Skin of body (tissue), 2 donors: ENCODE measurements around the gene DDX11. TPM values are rescaled to one million over a fixed set of nuclear protein-coding genes. Genes with fewer than 3 reads are reported as not detected.
"Not testable (repeated sequence)": the region's sequence is repeated elsewhere in the genome, so short reads cannot be mapped to it uniquely, and the experiment has no call there.

Source experiments
- DNase-seq: peaks from one replicate; lab custom pipeline; 2025; lab: John Stamatoyannopoulos, UW
- total RNA-seq: library from RNA; depleted of rRNA; stranded (reverse); fragments of >200 nt; gene quantifications from one replicate; pipeline ENCODE4 v1.2.3, GENCODE V29; 2014

The DDX11 gene
- total RNA-seq, 1 donor from 2014 or later = 26.6 TPM

DNA sequence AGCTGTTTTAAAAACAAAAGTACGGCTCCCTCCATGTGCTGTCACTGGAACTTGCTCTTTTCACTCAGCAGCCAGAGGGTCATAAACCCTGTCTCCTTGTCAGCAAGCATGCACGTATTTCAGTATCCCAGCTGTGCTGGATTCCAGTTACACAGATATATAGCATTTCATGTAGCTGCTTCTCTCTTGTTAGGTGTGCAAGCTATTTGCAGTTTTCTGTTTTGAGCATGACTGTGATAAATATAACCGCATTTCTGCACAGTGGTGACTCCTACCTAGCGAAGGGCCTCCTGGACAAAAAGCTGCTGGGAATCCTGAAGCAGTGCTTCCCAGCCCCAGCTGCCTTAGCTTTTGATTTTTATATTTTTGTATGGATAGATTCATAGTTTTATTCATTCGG lies 24.7 kb downstream of the DDX11 start:
- not testable (repeated sequence) for DNase-seq

- not testable (repeated sequence) for DNase-seq
Measured at GRCh38 chr12:31098771-31099170, 25.1 kb downstream of the DDX11 start.

- DNase-seq = not testable (repeated sequence)
Measured at GRCh38 chr12:31099434-31099833, 25.8 kb downstream of the DDX11 start.

DNA sequence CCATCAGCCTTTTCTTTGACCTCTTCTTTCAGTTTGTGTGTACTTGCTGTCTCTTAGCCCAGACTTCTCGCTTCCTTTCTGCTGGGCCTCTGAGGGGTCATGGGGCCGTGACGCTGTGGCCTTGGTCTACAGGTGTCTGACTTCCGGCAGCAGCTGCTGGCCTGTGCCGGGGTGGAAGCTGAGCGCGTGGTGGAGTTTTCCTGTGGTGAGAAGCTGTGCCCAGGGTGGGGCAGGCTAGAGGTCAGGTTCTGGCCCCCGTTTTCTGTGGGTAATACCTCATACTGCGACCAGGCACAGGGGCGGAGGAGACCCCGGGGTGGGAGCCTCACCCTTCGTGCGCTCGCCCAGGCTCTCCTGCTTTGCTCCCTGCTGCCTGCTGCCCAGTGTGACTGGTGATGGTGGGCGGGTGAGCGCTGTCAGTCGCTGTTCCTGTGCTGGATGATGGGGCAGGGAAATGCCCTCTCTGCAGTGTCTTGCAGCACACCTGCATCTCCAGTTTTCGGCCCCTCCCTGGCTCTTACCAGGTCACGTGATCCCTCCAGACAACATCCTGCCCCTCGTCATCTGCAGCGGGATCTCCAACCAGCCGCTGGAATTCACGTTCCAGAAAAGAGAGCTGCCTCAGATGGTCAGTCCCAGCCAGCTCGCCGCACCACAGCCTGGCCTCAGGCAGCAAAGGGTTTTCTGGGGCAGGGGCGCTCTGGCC lies 27.0 kb downstream of the DDX11 start:
- not testable (repeated sequence) for DNase-seq

- not testable (repeated sequence) for DNase-seq
Measured at GRCh38 chr12:31102125-31102524, 28.5 kb downstream of the DDX11 start.

DNA sequence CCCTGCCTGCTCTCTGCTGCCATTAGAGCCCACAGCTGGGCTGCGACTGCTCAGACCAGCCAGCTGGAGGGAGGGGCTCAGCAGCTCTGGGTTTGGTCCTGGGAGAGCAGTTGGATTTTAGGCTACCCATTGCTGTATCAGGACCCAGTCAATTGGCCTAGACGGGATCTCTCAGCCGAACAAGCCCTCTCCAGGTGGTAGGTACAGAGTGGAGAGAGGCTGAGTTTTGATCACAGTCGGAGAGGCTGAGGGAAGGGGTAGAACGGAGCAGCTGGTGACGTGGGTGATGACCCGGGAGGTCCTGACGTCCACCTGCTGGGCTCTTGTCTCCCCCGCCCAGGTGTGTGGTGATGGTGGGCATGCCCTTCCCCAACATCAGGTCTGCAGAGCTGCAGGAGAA lies 28.9 kb downstream of the DDX11 start:
- DNase-seq = not testable (repeated sequence)

- not testable (repeated sequence) for DNase-seq
Measured at GRCh38 chr12:31103561-31103975, 29.9 kb downstream of the DDX11 start.

- DNase-seq = not testable (repeated sequence)
Measured at GRCh38 chr12:31104220-31104619, 30.6 kb downstream of the DDX11 start.

DNA sequence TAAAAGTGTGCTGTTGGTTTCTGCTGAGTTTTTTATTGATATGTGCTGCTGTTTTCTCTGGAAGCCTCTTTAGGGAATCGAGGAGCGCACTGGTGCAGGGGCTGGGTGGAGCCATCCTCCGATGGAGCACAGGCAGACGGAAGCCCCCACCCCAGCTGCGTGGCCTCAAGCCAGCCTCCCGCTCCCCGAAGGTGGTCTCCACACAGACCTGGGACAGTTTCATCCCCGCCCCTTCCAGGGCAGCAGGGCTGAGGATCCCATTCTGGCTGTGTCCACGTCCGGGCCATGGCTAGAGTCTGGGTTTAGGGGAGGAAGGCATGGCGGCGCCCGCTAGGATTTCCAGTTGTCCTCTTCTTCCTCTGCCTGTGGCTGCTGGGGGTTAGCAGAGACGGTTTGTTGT lies 31.1 kb downstream of the DDX11 start:
- DNase-seq = not testable (repeated sequence)

DNA sequence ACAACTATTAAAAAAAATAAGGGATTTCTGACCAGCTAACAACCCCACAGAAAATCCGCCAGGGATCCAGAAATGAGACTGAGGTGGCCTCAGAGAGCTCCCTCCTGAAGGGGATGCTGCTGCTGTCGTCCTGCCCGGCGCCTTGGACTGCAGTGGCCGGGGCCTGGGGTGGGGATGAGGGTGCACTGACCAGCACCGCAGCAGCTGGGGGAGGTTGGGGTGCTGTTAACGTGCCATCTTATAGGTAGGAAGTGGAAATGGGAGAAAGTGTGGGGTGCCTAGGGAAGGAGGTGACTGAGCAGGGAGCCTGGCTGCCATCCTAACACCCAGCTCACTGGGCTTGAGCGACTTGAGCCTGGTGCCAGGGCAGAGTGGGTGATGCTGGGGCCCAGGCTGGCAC lies 32.0 kb downstream of the DDX11 start:
- DNase-seq = no peak

- DNase-seq = no peak
Measured at GRCh38 chr12:31106101-31106803, 32.6 kb downstream of the DDX11 start.

GRCh38 chr12:31109773-31110172 lies 36.1 kb downstream of the DDX11 start:
- not testable (repeated sequence) for DNase-seq

DNA sequence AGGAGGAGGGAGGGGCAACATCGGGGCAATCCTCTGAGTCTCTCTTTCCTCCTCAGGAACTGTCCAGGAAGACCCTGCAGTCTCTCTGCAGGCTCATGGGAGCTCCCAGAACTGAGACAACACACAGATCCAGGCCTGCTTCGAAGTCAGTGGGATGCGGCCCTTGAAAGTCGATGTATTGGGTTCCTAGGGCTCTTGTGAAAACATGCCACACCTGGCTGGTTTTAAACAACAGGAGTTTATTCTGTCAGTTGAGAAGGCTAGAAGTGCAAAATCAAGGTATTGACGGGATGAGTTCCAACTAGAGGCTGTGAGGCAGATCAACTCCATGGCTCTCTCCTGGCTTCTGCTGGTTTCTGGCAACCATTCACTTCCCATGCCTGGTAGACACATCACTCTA lies 36.6 kb downstream of the DDX11 start:
- not testable (repeated sequence) for DNase-seq

DNA sequence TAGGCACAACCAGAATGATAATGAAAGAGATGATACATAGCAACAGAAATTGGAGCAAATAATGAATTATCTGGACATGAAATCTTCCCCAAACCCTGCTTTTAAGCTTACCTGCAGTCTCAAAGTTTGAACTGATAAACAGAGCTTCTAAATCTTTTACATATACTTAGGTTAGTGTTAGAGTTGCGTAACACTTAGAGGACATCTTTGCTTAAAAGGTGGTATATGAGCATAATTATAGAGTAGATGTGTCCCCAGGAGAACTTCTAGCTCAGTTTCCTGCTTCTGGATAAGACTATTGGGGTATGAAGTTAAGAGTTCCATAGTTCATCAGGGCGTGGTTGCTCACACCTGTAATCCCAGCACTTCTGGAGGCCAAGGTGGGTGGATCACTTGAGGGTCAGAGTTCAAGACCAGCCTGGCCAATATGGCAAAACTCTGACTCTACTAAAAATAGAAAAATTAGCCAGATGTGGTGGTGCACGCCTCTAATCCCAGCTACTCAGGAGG lies 41.5 kb downstream of the DDX11 start:
- not testable (repeated sequence) for DNase-seq

DNA sequence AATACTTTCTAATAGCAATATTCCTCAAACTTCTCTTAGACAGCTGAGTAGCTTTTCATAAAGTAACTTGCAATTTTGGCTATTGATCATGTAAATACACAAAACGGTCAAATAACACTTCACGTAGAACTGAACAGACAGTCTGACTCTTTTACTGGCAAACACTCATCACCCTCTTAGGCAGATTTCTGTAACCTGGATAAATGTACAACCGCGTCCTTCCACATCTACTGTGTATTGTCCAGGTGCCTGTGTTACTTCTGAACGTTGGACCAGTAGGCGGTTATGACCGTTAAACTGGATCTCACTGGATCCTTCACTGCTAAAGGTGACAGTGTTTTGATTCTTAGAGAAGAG lies 43.2 kb downstream of the DDX11 start:
- not testable (repeated sequence) for DNase-seq

DNA sequence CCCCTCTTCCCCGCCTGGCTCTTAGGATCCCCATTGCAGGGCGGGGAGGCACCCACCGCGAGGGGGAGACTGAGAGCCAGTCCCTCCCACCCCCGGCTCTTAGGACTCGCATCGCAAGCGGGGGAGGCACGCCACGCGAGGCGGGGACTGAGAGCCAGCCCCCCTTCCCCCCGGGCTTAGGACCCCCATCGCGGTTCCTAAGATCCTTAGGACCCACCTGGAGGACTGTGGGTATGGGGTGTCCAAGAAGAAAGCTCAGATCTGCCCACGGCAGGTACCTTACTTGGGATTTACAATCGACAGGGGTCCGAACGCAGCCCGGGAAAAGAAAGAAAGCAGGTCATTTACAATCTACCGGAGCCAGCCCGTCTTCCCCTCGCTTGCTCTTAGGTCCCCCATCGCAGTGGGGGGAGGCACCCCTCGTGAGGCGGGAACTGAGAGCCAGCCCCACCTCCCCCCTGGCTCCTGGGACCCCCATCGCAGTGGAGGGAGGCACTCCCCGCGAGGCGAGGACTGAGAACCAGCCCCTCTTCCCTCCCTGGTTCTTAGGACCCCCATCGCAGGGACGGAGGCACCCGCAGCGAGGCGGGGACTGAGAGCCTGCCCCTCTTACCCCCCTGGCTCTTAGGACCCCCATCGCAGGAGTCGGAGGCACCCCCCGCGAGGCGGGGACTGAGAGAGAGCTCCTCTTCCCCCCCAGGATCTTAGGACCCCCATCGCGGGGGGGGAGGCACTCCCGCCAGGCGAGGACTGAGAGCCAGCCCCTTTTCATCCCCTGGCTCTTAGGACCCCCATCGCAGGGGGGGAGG lies 43.7 kb downstream of the DDX11 start:
- DNase-seq = no peak

DNA sequence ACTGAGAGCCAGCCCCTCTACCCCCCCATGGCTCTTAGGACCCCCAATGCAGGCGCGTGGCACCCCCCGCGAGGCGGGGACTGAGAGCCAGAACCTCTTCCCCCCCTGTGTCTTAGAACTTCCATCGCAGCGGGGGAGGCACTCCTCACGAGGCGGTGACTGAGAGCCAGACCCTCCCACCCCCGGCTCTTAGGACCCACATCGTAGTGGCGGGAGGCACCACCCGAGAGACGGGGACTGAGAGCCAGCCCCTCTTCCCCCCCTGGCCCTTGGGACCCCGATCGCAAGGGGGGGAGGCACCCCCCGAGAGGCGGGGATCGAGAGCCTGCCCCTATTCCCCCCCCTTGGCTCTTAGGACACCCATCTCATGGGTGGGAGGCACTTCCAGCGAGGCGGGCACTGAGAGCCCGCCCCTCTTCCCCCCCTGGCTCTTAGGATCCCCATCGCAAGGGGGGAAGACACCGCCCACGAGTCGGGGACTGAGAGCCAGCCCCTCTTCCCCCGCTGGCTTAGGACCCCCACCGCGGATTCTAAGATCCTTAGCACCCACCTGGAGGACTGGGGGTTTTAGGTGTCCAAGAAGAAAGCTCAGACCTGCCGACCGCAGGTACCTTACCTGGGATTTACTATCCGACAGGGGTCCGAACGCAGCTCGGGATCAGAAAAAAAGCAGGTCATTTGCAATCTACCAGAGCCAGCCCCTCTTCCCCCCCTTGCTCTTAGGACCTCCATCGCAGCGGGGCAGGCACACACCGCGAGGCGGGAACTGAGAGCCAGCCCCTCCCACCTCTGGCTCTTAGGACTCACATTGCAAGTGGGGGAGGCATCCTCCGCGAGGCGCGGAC lies 44.9 kb downstream of the DDX11 start:
- peak; percentile 86 for DNase-seq

DNA sequence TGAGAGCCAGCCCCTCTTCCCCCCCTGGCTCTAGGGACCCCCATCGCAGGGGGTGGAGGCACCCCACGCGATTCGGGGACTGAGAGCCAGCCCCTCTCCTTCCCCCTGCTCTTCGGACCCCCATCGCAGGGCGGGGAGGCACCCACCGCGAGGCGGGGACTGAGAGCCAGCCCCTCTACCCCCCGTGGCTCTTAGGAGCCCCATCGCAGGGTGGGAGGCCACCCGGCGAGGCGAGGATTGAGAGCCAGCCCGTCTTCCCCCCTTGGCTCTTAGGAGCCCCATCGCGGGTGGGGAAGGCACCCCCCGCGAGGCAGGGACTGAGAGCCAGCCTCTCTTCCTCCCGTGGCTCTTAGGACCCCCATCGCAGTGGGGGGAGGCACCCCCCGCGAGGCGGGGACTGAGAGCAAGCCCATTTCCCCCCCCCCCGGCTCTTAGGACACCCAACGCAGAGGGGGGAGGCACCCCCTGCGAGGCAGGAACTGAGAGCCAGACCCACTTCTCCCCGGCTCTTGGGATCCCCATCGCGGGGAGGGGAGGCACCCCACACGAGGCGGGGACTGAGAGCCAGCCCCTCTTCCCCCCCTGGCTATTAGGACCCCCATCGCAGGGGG lies 45.6 kb downstream of the DDX11 start:
- DNase-seq = peak; percentile 86

DNA sequence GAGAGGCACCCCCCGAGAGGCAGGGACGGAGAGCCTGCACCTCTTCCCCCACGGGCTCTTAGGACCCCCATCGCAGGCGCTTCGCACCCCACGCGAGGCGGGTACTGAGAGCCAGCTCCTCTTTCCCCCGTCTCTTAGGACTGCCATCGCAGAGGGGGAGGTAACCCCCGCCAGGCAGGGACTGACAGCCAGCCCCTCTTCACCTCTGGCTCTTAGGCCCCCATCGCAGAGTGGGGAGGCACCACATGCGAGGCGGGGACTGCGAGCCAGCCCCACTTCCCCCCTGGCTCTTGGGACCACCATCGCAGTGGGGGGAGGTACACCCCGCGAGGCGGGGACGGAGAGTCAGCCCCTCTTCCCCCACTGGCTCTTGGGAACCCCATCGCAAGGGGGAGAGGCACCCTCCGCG lies 46.1 kb downstream of the DDX11 start:
- DNase-seq = peak; percentile 16

GRCh38 chr12:31120392-31121008 lies 46.8 kb downstream of the DDX11 start:
- no peak for DNase-seq
